GM12878 (cell line): ENCODE results near the gene HES7. TPM values are rescaled to one million over a fixed set of nuclear protein-coding genes. Genes with fewer than 3 reads are reported as not detected.

Source experiments
- ATAC-seq: fragments of 200-7000 bp; cut with Tn5 transposase; 3 replicates; pipeline ENCODE4 v1.9.1; 2020; ENCODE audit warnings: mild to moderate bottlenecking, moderate library complexity
- BruUV-seq: library from RNA; stranded (reverse); fragments of 400-500 nt; replicated peaks from 2 replicates; lab custom pipeline; 2021; lab: Mats Ljungman, UMichigan
- CTCF ChIA-PET: fragments of 300-600 bp; sonication (Branson Sonifier 250); formaldehyde crosslinking; extraction: SDS; loops from one replicate; lab custom pipeline; 2021; ENCODE audit warnings: inconsistent platforms; lab: Yijun Ruan, JAX
- POLR2A ChIA-PET: fragments of 350-600 bp; formaldehyde crosslinking; extraction: SDS; loops from one replicate; lab custom pipeline; 2021; ENCODE audit warnings: inconsistent platforms; lab: Charles Lee
- RAD21 ChIA-PET: fragments of 300-600 bp; sonication (Branson Sonifier 250); formaldehyde crosslinking; loops from one replicate; lab custom pipeline; 2023; ENCODE audit warnings: antibody characterized with exemption; ENCODE audit not compliant: unreplicated experiment; lab: Charles Lee
- SMC1A ChIA-PET: fragments of 300-600 bp; sonication (Branson Sonifier 250); formaldehyde crosslinking; loops from one replicate; lab custom pipeline; 2023; ENCODE audit not compliant: unreplicated experiment, uncharacterized antibody; lab: Charles Lee
- DNase-seq: peaks from one replicate; pipeline ENCODE4 v3.0.0-alpha.2; 2011; ENCODE audit warnings: low read depth, low spot score
- FAIRE-seq: peaks from 3 replicates; lab custom pipeline; 2011; peaks lifted over from hg19 to GRCh38; lab: Jason Lieb, UNC
- H2AFZ ChIP-seq: 2 replicates; pipeline ENCODE4 v1.6.0; 2011; ENCODE audit warnings: low read depth, low read length, control low read depth; ENCODE audit not compliant: control insufficient read depth
- H3K27ac ChIP-seq: 2 replicates; pipeline ENCODE4 v1.5.1; 2011; ENCODE audit warnings: control low read depth; ENCODE audit not compliant: control insufficient read depth, insufficient read depth
- H3K27me3 ChIP-seq, 2 experiments: replicated peaks in 1 of 2; 2 replicates each; pipeline versions ENCODE4 v1.6.0 to v1.6.1; 2011; ENCODE audit warnings: low read length in 1 of 2; ENCODE audit not compliant: control insufficient read depth in 2 of 2, insufficient read depth in 2 of 2
- H3K36me3 ChIP-seq, 2 experiments: 2 replicates each; pipeline ENCODE4 v1.5.1; 2011; ENCODE audit warnings: low read length in 1 of 2; ENCODE audit not compliant: control insufficient read depth in 2 of 2, insufficient read depth in 2 of 2
- H3K4me1 ChIP-seq: 2 replicates; pipeline ENCODE4 v1.6.1; 2011; ENCODE audit warnings: mild to moderate bottlenecking, low read length, moderate library complexity, mixed read lengths; ENCODE audit not compliant: control insufficient read depth, insufficient read depth
- H3K4me2 ChIP-seq: 2 replicates; pipeline ENCODE4 v1.6.0; 2011; ENCODE audit warnings: control low read depth; ENCODE audit not compliant: control insufficient read depth, insufficient read depth
- H3K4me3 ChIP-seq: fragments of 200-600 bp; sonication (generic); 2 replicates; pipeline ENCODE4 v1.5.1; 2016
- H3K79me2 ChIP-seq: 2 replicates; pipeline ENCODE4 v1.6.0; 2011; ENCODE audit warnings: low read length; ENCODE audit not compliant: control insufficient read depth, insufficient read depth
- H3K9ac ChIP-seq: 2 replicates; pipeline ENCODE4 v1.8.0; 2011; ENCODE audit warnings: low read length, control low read depth, mixed read lengths; ENCODE audit not compliant: control insufficient read depth, insufficient read depth
- H3K9me3 ChIP-seq: replicated peaks from 3 replicates; pipeline ENCODE4 v1.5.1; 2011; ENCODE audit warnings: mild to moderate bottlenecking, low read length; ENCODE audit not compliant: control insufficient read depth, insufficient read depth
- H4K20me1 ChIP-seq: 2 replicates; pipeline ENCODE4 v1.6.0; 2011; ENCODE audit not compliant: control insufficient read depth, insufficient read depth
- ATF2 ChIP-seq: IDR thresholded peaks from 2 replicates; pipeline ENCODE4 v1.6.1; 2012; ENCODE audit warnings: low read length, inconsistent platforms
- CHD2 ChIP-seq: IDR thresholded peaks from 2 replicates; pipeline ENCODE4 v1.6.1; 2011; ENCODE audit warnings: low read depth, low read length, improper control_type of control experiment, borderline replicate concordance
- MXI1 ChIP-seq: fragments of 150-350 bp; IDR thresholded peaks from 2 replicates; pipeline ENCODE4 v1.6.1; 2011; ENCODE audit warnings: low read depth, mild to moderate bottlenecking, inconsistent platforms, low read length, improper control_type of control experiment
- PAX5 ChIP-seq: IDR thresholded peaks from 2 replicates; pipeline ENCODE4 v1.6.1; 2011; ENCODE audit warnings: low read depth, low read length, borderline replicate concordance
- RUNX3 ChIP-seq: IDR thresholded peaks from 2 replicates; pipeline ENCODE4 v1.6.1; 2012; ENCODE audit warnings: low read length, inconsistent platforms
- TCF7 ChIP-seq: IDR thresholded peaks from 2 replicates; pipeline ENCODE4 v1.6.1; 2014; ENCODE audit warnings: antibody characterized with exemption, borderline replicate concordance
- WGBS: methylation state at CpG from one replicate; pipeline ENCODE4 v1.1.6; 2016; ENCODE audit warnings: low lambda C conversion rate; ENCODE audit not compliant: insufficient replicate concordance, insufficient coverage; ENCODE audit errors: missing lambda C conversion rate; 5-methylcytosine and 5-hydroxymethylcytosine counted together
- in situ Hi-C: fragments of 300-500 bp; cut with MboI; formaldehyde crosslinking; loops from 9 replicates; pipeline ENCODE4 v1.14.3; 2018; ENCODE audit warnings: mixed read lengths
- intact Hi-C: fragments of 100-400 bp; cut with micrococcal nuclease; formaldehyde crosslinking; loops from one replicate; pipeline ENCODE4 v1.14.2; 2022; ENCODE audit not compliant: unreplicated experiment
- polyA plus RNA-seq, 11 experiments: library from polyadenylated mRNA; depleted of rRNA in 4 of 11; unstranded in 6 of 11; stranded (reverse) in 5 of 11; fragments of >200 nt; fragmentation: Nextera tagmentation in 4 of 11; fragmentation: Illumina TruSeq in 1 of 11; extraction: Ambion mirVana in 4 of 11; extraction: Trizol in 1 of 11; gene quantifications; 1 replicate in 1 of 11; 2 replicates in 10 of 11; pipeline versions ENCODE4 v1.2.1 to v1.2.3, GENCODE V29; 2011 to 2016; ENCODE audit warnings: inconsistent platforms in 2 of 11, missing spikeins in 2 of 11, low read depth in 1 of 11
- total RNA-seq, 4 experiments: library from RNA; depleted of rRNA in 3 of 4; stranded (reverse); fragments of >200 nt in 3 of 4; fragmentation: Illumina TruSeq in 1 of 4; extraction: Trizol in 1 of 4; gene quantifications; 2 replicates each; pipeline versions ENCODE4 v1.2.1 to v1.2.3, GENCODE V29; 2013 to 2021

HES7 gene
- total and polyA plus RNA-seq, 10 of the 15 experiments (the other 5 are each of a cell fraction or from before 2014, with no cell fraction given), result 0.07 to 1.3 (median 0.63) TPM; not detected in 4

- CTCF ChIA-PET, result interaction anchor here (0.8 to 5.4 kb wide), 24 partner anchors 9 to 205 kb away, joined by 3 to 40 read pairs (median 8); partner anchors contain the start of genes ALOXE3, AURKB, HES7 and PER1
- FAIRE-seq, result no peak
- WGBS, result 32% methylated on average over 21 of the region's 21 CpGs
- intact Hi-C loops, result loop anchor here (1.0 to 5.0 kb wide), 6 partner anchors 12 to 164 kb away; no protein-coding TSS in a partner anchor
- BruUV-seq, result no TSS peak
- H3K36me3 ChIP-seq, result peaks cover 3 to 8% of the 10 kb centered on the region in 2 experiments
- no peaks in the 10 kb centered on the region for H3K9me3 ChIP-seq
- peak overlapping the region; percentile 79 for H3K9ac ChIP-seq
- peak overlapping the region; percentile 88 for H3K4me2 ChIP-seq
- H4K20me1 ChIP-seq, result no peaks in the 10 kb centered on the region
- POLR2A ChIA-PET, result interaction anchor here (0.6 to 5.0 kb wide), 14 partner anchors 11 to 110 kb away, joined by 3 to 37 read pairs (median 8); partner anchors contain the start of genes ALOXE3, CTC1 and HES7
- in situ Hi-C loops, result no loop called here
- no peak for DNase-seq
- H2AFZ ChIP-seq, result peak overlapping the region; percentile 91
- H3K79me2 ChIP-seq, result no peaks in the 10 kb centered on the region
- RAD21 ChIA-PET, result interaction anchor here (0.7 to 4.0 kb wide), 16 partner anchors 11 to 163 kb away, joined by 3 to 33 read pairs (median 5); partner anchors contain the start of genes AURKB, BORCS6, HES7 and PER1
- TF ChIP-seq PAX5 (0 out of 2 replicates have a peak, but pooled peaks have one; percentile 23), TCF7 (no peak), ATF2 (no peak), RUNX3 (0 out of 2 replicates have a peak, but pooled peaks have one; percentile 6), CHD2 (no peak), MXI1 (0 out of 2 replicates have a peak, but pooled peaks have one; percentile 21)
- H3K27me3 ChIP-seq, result no peaks in the 10 kb centered on the region
- H3K4me3 ChIP-seq, result peak overlapping the region; percentile 69
- peak; percentile 6 for ATAC-seq
- H3K4me1 ChIP-seq, result peaks cover 7% of the 10 kb centered on the region
- peak overlapping the region; percentile 97 for H3K27ac ChIP-seq
- SMC1A ChIA-PET, result interaction anchor here (0.8 to 4.4 kb wide), 19 partner anchors 11 to 163 kb away, joined by 3 to 42 read pairs (median 4); partner anchors contain the start of genes ALOXE3, HES7 and VAMP2
These were observed 13.9 kb upstream of the HES7 start for GRCh38 chr17:8137645-8138373.
